ENCODE measurements around the gene CORIN. TPM values are rescaled to one million over a fixed set of nuclear protein-coding genes. Genes with fewer than 3 reads are reported as not detected.

The CORIN gene
- total RNA-seq, 6 experiments from 2014 or later, result 0.12 to 0.44 (median 0.16) TPM; not detected in 1

GRCh38 chr4:47718696-47719095 lies 119.2 kb downstream of the CORIN start:
- Histone ChIP-seq H3K4me3 (no peak overlapping the region), H3K9me3 (no peaks in the 10 kb centered on the region), H3K27ac (no peak overlapping the region), H3K27me3 (no peaks in the 10 kb centered on the region), H3K36me3 (no peaks in the 10 kb centered on the region), H3K4me1 (peaks cover 0 to 22% (median 7%) of the 10 kb centered on the region in 4 donors)
- ATAC-seq (no peak), DNase-seq (no peak)
- TF ChIP-seq POLR2A (IDR thresholded peaks at IDR 0.05), result no peak
- TF ChIP-seq, protein P1, sequence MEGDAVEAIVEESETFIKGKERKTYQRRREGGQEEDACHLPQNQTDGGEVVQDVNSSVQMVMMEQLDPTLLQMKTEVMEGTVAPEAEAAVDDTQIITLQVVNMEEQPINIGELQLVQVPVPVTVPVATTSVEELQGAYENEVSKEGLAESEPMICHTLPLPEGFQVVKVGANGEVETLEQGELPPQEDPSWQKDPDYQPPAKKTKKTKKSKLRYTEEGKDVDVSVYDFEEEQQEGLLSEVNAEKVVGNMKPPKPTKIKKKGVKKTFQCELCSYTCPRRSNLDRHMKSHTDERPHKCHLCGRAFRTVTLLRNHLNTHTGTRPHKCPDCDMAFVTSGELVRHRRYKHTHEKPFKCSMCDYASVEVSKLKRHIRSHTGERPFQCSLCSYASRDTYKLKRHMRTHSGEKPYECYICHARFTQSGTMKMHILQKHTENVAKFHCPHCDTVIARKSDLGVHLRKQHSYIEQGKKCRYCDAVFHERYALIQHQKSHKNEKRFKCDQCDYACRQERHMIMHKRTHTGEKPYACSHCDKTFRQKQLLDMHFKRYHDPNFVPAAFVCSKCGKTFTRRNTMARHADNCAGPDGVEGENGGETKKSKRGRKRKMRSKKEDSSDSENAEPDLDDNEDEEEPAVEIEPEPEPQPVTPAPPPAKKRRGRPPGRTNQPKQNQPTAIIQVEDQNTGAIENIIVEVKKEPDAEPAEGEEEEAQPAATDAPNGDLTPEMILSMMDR (IDR thresholded peaks at IDR 0.05), result no peak
- 71% methylated on average over 2 of the region's 2 CpGs for WGBS (ENCODE audit: insufficient coverage, low coverage, low lambda C conversion rate, missing lambda C conversion rate)
- intact Hi-C loops (cut with DNase I), result no loop called here

DNA sequence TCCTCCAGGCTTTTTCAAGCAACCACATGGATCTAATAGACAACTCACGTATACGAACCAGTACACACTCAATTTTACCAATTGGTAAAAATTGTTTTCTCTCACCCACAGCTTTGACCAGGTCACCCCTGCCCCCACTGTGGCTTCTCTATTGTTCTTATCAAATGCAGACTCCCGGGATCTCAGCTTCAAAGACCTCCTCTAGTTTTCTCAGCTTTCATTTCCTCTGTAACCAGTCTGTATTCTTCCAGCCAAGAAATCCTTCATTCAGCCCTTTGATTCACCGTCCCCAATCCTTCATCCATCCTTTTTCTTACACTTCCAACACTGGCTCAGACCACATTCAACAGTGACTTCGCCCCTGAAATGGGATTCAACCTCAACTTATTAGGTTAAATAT lies 120.7 kb downstream of the CORIN start:
- no peak for ATAC-seq
- intact Hi-C loops (cut with DNase I), result no loop called here
- Histone ChIP-seq H3K4me1 (peaks cover 0 to 23% (median 7%) of the 10 kb centered on the region in 4 donors), H3K27me3 (no peaks in the 10 kb centered on the region), H3K9me3 (no peaks in the 10 kb centered on the region), H3K36me3 (no peaks in the 10 kb centered on the region), H3K27ac (no peak overlapping the region), H3K4me3 (no peak overlapping the region)
- DNase-seq, result no peak
- 63% methylated on average over 5 of the region's 5 CpGs for WGBS (ENCODE audit: insufficient coverage, low coverage, low lambda C conversion rate, missing lambda C conversion rate)
- TF ChIP-seq, protein P1 (IDR thresholded peaks at IDR 0.05), result no peak
- no peak for TF ChIP-seq POLR2A (IDR thresholded peaks at IDR 0.05)

DNA sequence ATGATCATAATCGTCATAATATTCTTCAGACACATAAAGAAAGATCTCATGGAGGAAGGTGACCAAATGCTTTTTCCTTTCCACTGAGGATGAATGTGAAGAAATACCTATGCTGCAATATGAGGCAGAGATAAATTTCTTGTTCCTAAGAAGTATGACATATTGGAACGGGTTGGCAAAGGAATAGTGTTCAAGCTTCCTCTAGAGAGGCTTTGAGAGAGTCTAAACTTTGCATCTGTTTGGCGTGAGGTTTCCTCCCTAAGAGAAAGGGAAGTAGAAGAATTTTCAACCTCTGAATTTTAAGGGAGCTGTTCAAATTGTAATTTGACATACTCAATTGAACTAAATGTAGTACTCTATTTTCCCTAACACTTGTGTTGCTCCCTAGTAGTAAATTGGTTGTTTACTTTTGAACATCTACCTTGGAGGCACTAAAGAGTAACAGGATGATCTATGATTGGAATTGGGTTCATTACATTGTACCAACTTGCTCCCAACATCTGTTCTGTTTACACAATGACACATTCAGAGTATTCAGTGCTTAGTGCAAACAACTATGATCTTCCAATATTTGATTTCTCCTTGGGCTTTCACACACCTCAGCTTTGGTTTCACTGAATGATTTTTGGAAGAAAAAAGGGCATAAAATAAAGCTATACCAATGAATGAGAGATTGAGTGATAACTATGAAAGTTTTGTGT lies 122.0 kb downstream of the CORIN start:
- DNase-seq (no peak), ATAC-seq (peak; percentile 89 to 97 (median 95))
- H3K36me3 ChIP-seq, result no peaks in the 10 kb centered on the region
- H3K27ac ChIP-seq, result peak overlapping the region in 1 of 3 donors; percentile 10
- H3K9me3 ChIP-seq, result no peaks in the 10 kb centered on the region
- H3K27me3 ChIP-seq, result no peaks in the 10 kb centered on the region
- intact Hi-C loops (cut with DNase I), result no loop called here
- peaks cover 0 to 23% (median 7%) of the 10 kb centered on the region in 4 donors for H3K4me1 ChIP-seq
- WGBS (ENCODE audit: insufficient coverage, low coverage, low lambda C conversion rate, missing lambda C conversion rate), result 57% methylated on average over 3 of the region's 3 CpGs
- H3K4me3 ChIP-seq, result no peak overlapping the region
- no peak for TF ChIP-seq POLR2A (IDR thresholded peaks at IDR 0.05)
- TF ChIP-seq, protein P1 (IDR thresholded peaks at IDR 0.05), result no peak

- WGBS (ENCODE audit: insufficient coverage, low coverage, low lambda C conversion rate, missing lambda C conversion rate), result 29% methylated on average over 2 of the region's 2 CpGs
Measured at GRCh38 chr4:47714269-47714668, 123.6 kb downstream of the CORIN start.

More at GRCh38 chr4:47714269-47714668, 123.6 kb downstream of the CORIN start:
- Histone ChIP-seq H3K4me1 (peaks cover 0 to 23% (median 7%) of the 10 kb centered on the region in 4 donors), H3K27ac (no peak overlapping the region), H3K36me3 (no peaks in the 10 kb centered on the region), H3K4me3 (no peak overlapping the region), H3K9me3 (no peaks in the 10 kb centered on the region), H3K27me3 (no peaks in the 10 kb centered on the region)
- TF ChIP-seq, protein P1 (IDR thresholded peaks at IDR 0.05), result no peak
- TF ChIP-seq POLR2A (IDR thresholded peaks at IDR 0.05), result no peak
- peak; percentile 63 to 73 (median 70) for ATAC-seq
- no peak for DNase-seq
- intact Hi-C loops (cut with DNase I), result no loop called here
